A549 treated with CORT108297 at 1 μM for 4 hours (cell line): ENCODE data around the gene IL36RN. TPM values are rescaled to one million over a fixed set of nuclear protein-coding genes. Genes with fewer than 3 reads are reported as not detected.

Source experiments
- total RNA-seq: library from RNA; stranded (reverse); fragments of 200-300 nt; extraction: Qiagen RNA extraction; gene quantifications from 5 replicates; pipeline ENCODE4 v1.2.3, GENCODE V29; 2022

Gene IL36RN
- total RNA-seq, result 0.05 to 0.25 TPM (median 0.14 TPM) in 4 of 5 replicates, not detected in the other

GRCh38 chr2:113058998-113059960 lies at the start of gene IL36RN:
Gene IL36RN (plus strand): TSS chr2:113059198. CDS start chr2:113059439, 241 bp downstream.

GRCh38 chr2:113052396-113052917 lies 6.5 kb upstream of the IL36RN start, which contains the start of gene IL36B:
Gene IL36B (minus strand): TSS chr2:113052867.

DNA sequence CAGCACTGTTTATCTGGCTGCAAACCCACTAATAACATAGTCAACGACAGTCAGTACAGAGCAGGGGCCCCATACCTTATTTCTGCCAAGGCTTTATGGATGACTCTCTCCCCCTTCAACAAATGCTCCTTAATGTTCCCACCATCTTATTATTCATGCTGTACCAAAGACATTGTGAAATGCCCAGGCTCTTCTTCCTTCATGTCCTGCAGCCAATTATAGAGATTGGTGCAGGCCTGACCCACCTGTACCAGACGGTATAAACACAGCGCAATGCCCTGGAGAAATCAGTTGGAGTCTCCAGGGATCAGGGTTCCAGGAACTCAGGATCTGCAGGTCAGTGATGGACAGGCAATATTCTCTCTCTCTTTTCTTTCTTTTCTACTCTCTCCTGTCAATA lies 8.7 kb downstream of the IL36RN start, which contains the start of gene IL1F10:
Gene IL1F10 (plus strand): TSS at position 290 of the 400 bp plus-strand sequence. CDS start 4,769 bp downstream, outside the sequence.

Other genes starting within 250 kb of the IL36RN start
- gene IL1B, start 222.4 kb upstream of the IL36RN start, total RNA-seq, result 0.21 to 0.57 TPM (median 0.24 TPM) in 5 replicates
- not detected in 5 replicates for gene IL37, start 148.0 kb upstream of the IL36RN start, total RNA-seq
- not detected in 5 replicates for gene IL36G, start 81.2 kb upstream of the IL36RN start, total RNA-seq
- gene IL36A, start 53.7 kb upstream of the IL36RN start, total RNA-seq, result not detected in 5 replicates
- gene IL36B, start 6.3 kb upstream of the IL36RN start, total RNA-seq, result 0.09 to 0.19 TPM in 2 of 5 replicates, not detected in the others
- not detected in 5 replicates for gene IL1F10, start 8.8 kb downstream of the IL36RN start, total RNA-seq
- gene IL1RN, start 68.4 kb downstream of the IL36RN start, total RNA-seq, result 0.30 to 0.46 TPM (median 0.46 TPM) in 5 replicates
- gene PSD4, start 114.8 kb downstream of the IL36RN start, total RNA-seq, result 8.3 to 12.9 TPM (median 10.1 TPM) in 5 replicates
- 0.66 to 0.95 TPM (median 0.83 TPM) in 5 replicates for gene PAX8, start 219.7 kb downstream of the IL36RN start, total RNA-seq